Stimulated activated CD4-positive, alpha-beta T cell treated with anti-CD3 and anti-CD28 coated beads, Interleukin-4, amount 100 ng/mL, for 1 hour (primary cell): Measurements from ENCODE around the gene PHKA2.
"Not testable (repeated sequence)": the region's sequence is repeated elsewhere in the genome, so short reads cannot be mapped to it uniquely, and the experiment has no call there.

Experiments used
- DNase-seq: peaks from one replicate; pipeline ENCODE4 v3.0.0-alpha.2; 2020

The PHKA2 gene

GRCh38 chrX:18886344-18887161 is 97.4 kb downstream of the PHKA2 start:
- peak; percentile 44 for DNase-seq

- no peak for DNase-seq
Observed at GRCh38 chrX:18886005-18886343, 97.9 kb downstream of the PHKA2 start.

GRCh38 chrX:18885328-18886004 is 98.4 kb downstream of the PHKA2 start:
- DNase-seq, result no peak

- DNase-seq, result no peak
Observed at GRCh38 chrX:18884916-18885315, 99.0 kb downstream of the PHKA2 start.

- no peak for DNase-seq
Observed at GRCh38 chrX:18883961-18884765, 99.8 kb downstream of the PHKA2 start.

GRCh38 chrX:18883234-18883960 is 100.5 kb downstream of the PHKA2 start:
- DNase-seq, result no peak

GRCh38 chrX:18879144-18879543 is 104.8 kb downstream of the PHKA2 start:
- no peak for DNase-seq

GRCh38 chrX:18877469-18877868 is 106.4 kb downstream of the PHKA2 start:
- DNase-seq, result no peak

GRCh38 chrX:18875256-18875878 is 108.5 kb downstream of the PHKA2 start:
- DNase-seq, result no peak

GRCh38 chrX:18874560-18875255 is 109.2 kb downstream of the PHKA2 start:
- DNase-seq, result no peak

- DNase-seq, result no peak
Observed at GRCh38 chrX:18873836-18874235, 110.1 kb downstream of the PHKA2 start.

- DNase-seq, result peak; percentile 10
Observed at GRCh38 chrX:18873189-18873791, 110.6 kb downstream of the PHKA2 start.

- no peak for DNase-seq
Observed at GRCh38 chrX:18872621-18873020, 111.3 kb downstream of the PHKA2 start.

- no peak for DNase-seq
Observed at GRCh38 chrX:18871970-18872369, 111.9 kb downstream of the PHKA2 start.

GRCh38 chrX:18871161-18871890 is 112.6 kb downstream of the PHKA2 start:
- no peak for DNase-seq

GRCh38 chrX:18864390-18864920 is 119.5 kb downstream of the PHKA2 start:
- no peak for DNase-seq

- DNase-seq, result no peak
Observed at GRCh38 chrX:18861511-18861910, 122.4 kb downstream of the PHKA2 start.

- DNase-seq, result no peak
Observed at GRCh38 chrX:18856645-18856997, 127.3 kb downstream of the PHKA2 start.

- no peak for DNase-seq
Observed at GRCh38 chrX:18855919-18856644, 127.8 kb downstream of the PHKA2 start.

GRCh38 chrX:18847901-18848300 is 136.0 kb downstream of the PHKA2 start:
- not testable (repeated sequence) for DNase-seq
